MM.1S (cell line): ENCODE results near the gene RABL6.

ENCODE experiments used
- CTCF ChIP-seq: fragments of 300-600 bp; sonication (generic); IDR thresholded peaks from 2 replicates; pipeline ENCODE4 v1.5.1; 2016; ENCODE audit warnings: antibody characterized with exemption, low read length, mixed read lengths
- EZH2 ChIP-seq: fragments of 300-600 bp; sonication (generic); optimal IDR thresholded peaks from 2 replicates; pipeline ENCODE3; 2017; ENCODE audit warnings: low read depth, mild to moderate bottlenecking, antibody characterized with exemption, low read length, mixed read lengths
- EZH2phosphoT487 ChIP-seq: fragments of 300-600 bp; sonication (generic); IDR thresholded peaks from 2 replicates; pipeline ENCODE4 v1.6.1; 2018; ENCODE audit warnings: antibody characterized with exemption, low read length

- TF ChIP-seq CTCF: no peak
- no peak for TF ChIP-seq EZH2
- TF ChIP-seq EZH2phosphoT487: no peak
Observed at GRCh38 chr9:136885950-136886578, 78.3 kb downstream of the RABL6 start, which contains the start of gene TRAF2.
